ENCODE data around the gene TPRN. TPM values are rescaled to one million over a fixed set of nuclear protein-coding genes. Genes with fewer than 3 reads are reported as not detected.

TPRN gene
- total RNA-seq, 1 experiment from 2014 or later: 14.8 TPM

DNA sequence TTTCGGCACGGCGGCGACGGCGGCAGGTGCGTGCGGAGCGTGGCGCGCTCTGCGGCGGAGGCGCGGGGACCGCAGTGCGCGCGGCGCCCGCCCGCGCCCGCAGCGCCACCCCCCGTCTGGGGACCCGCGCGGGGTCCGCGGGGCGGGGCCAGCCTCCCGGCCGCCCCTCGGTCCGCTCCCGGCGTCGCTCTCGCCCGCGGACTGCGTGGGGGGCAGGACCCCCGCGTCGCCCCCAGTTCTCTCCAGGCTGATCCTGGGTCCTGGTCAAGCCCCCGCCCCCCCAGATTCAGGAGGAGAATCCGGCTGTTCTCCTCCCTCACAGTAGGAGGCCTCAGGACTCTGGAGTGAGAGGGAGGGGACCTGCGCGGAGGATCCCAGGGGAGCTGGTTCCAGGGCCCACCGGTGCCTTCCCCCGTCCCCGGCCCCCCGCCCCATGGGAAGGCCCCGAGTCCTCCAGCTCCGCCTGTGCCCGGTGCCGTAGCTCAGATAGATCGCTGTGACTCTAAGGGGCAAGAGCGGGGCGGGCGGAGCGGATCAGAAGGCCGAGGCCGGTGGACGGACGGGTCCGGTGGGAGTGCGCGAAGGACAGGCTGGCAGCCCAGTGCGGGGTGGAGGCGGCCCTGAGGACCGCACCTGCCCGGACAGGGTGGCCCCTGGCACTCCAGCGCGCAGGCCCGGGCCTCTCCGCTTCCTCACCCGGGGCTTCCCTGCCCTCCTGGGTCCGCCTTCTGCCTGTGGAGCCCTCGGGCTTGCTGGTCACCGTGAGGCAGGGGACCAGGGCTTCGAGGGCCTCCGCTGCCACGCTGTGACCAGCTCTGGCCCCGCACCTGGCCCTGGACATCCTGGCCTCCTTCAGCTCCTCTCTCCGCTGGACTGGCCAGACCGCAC is 21.9 kb upstream of the TPRN start, which contains the start of gene RNF208:
Gene RNF208 (minus strand): TSS at position 51 of the 888 bp plus-strand sequence. CDS start 1,028 bp downstream, outside the sequence.
- Histone ChIP-seq H3K27ac (no peak within 1 kb of the TSS), H3K4me3 (peak within 1 kb of the TSS; percentile 72), H3K9me3 (replicated peaks) (no peaks in the 10 kb centered on the region), H3K4me1 (peaks cover 42% of the 10 kb centered on the region), H3K27me3 (no peaks in the 10 kb centered on the region), H3K36me3 (no peaks in the 10 kb centered on the region)
- no peak for DNase-seq

GRCh38 chr9:137221506-137222111 is 21.1 kb upstream of the TPRN start:
- Histone ChIP-seq H3K4me1 (peaks cover 34% of the 10 kb centered on the region), H3K27me3 (no peaks in the 10 kb centered on the region), H3K4me3 (no peak overlapping the region), H3K36me3 (no peaks in the 10 kb centered on the region), H3K9me3 (replicated peaks) (no peaks in the 10 kb centered on the region), H3K27ac (no peak overlapping the region)
- no peak for DNase-seq

DNA sequence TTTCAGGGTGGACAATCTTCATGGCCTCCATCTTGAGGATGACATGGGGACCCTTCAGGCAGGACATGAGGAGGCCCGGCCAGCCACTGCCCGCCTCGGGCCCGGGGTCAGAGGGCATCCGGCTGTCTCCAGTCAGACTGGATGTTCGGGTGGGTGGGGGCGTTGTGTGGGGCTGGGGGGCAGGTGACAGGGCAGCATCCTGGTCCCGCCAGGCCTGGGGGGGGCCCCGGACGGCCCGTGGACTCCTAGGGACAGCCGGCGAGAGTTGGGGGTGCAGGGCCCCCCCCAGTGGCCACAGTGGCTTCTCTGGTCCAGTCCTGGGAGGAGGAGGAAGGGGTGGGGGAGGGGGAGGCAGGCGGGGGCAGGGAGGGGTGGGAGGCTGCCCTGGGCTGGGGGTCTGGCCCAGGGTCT is 20.6 kb upstream of the TPRN start:
- no peaks in the 10 kb centered on the region for H3K27me3 ChIP-seq
- H3K9me3 ChIP-seq (replicated peaks): no peaks in the 10 kb centered on the region
- no peak overlapping the region for H3K27ac ChIP-seq
- no peak for DNase-seq
- no peak overlapping the region for H3K4me3 ChIP-seq
- H3K36me3 ChIP-seq: 0 out of 2 replicates have a peak, but pooled peaks cover 4% of the 10 kb centered on the region
- H3K4me1 ChIP-seq: peaks cover 29% of the 10 kb centered on the region

DNA sequence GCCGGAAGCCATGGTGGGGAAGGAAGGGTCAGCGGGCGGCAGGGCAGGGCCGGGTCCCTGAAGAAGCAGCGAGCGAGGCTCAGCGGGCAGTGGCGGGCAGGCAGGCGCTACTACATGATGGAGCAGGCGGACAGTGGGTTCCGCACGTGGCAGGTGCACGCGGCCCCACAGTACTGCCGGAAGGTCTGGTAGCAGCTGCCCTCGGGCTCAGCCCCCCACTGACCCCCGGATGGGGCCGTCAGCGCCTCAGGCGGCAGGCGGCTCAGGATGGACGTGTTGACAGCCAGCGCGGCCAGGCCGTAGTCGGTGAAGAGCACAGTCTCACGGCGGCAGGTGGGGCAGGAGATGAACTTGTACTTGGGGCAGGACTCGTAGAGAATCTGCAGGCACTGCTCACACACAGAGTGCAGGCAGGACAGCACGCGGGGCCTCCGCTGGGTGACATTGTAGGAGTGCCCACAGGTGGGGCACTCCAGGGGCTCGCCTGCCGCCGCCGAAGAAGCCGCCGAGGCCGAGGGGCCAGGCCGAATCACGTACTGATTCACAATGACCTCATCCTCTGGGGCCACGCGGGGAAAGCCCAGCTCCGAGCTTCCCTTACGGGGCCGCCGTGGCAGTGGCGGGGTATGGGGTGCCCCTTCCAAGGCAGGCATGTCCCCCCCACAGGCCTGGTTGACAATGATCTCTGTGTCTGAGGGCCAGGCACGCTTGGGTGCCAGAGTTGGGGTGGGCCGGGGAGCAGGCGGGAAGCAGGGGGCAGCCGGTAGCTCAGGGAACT is 20.0 kb upstream of the TPRN start:
- no peak overlapping the region for H3K4me3 ChIP-seq
- DNase-seq: peak; percentile 53 to 54
- H3K36me3 ChIP-seq: 0 out of 2 replicates have a peak, but pooled peaks cover 4% of the 10 kb centered on the region
- no peaks in the 10 kb centered on the region for H3K27me3 ChIP-seq
- peaks cover 23% of the 10 kb centered on the region for H3K4me1 ChIP-seq
- H3K27ac ChIP-seq: no peak overlapping the region
- H3K9me3 ChIP-seq (replicated peaks): no peaks in the 10 kb centered on the region

DNA sequence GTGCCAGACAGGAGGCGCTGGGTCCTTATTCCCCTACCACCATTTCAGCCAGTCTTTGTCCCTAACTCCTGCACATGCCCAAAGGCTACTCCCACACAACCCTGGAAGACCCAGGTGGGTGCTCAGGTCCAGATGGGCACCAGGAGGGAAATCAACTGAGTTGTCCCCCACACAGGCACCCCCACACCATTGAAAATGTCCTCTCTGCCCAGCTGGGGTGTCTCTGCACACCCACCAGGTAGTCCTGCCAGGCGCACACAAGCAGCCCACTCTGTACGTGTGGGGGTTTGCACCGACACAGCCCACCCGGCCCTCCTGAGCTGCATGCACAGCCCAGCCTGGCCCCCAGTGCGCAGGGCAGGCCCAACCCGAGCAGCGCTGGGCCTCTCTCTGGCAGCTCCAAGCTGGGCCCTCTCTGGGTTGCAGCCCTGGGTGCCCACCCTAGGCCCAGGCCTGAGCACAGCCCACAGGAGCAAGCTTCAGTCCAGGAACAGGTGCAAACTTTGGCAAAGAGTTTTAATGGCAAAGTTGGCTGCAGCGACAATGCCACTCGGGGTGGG is 19.3 kb upstream of the TPRN start:
- Histone ChIP-seq H3K27me3 (no peaks in the 10 kb centered on the region), H3K9me3 (replicated peaks) (no peaks in the 10 kb centered on the region), H3K36me3 (peaks cover 5% of the 10 kb centered on the region; the same call in 1 of the 2 replicates), H3K4me1 (peaks cover 18% of the 10 kb centered on the region), H3K4me3 (no peak overlapping the region), H3K27ac (no peak overlapping the region)
- no peak for DNase-seq

- Histone ChIP-seq H3K36me3 (peaks cover 15% of the 10 kb centered on the region; the same call in 1 of the 2 replicates), H3K4me3 (no peak overlapping the region), H3K4me1 (peaks cover 8% of the 10 kb centered on the region; the same call in 1 of the 2 replicates), H3K9me3 (replicated peaks) (no peaks in the 10 kb centered on the region), H3K27ac (no peak overlapping the region), H3K27me3 (no peaks in the 10 kb centered on the region)
- DNase-seq: no peak
These were observed 18.3 kb upstream of the TPRN start for GRCh38 chr9:137218754-137219271.

- Histone ChIP-seq H3K4me1 (peaks cover 8% of the 10 kb centered on the region; the same call in 1 of the 2 replicates), H3K27ac (no peak overlapping the region)
These were observed 17.7 kb upstream of the TPRN start for GRCh38 chr9:137218212-137218753.

GRCh38 chr9:137217276-137218211 is 17.0 kb upstream of the TPRN start:
- Histone ChIP-seq H3K4me1 (peaks cover 3% of the 10 kb centered on the region; the same call in 1 of the 2 replicates), H3K9me3 (replicated peaks) (no peaks in the 10 kb centered on the region), H3K36me3 (peaks cover 19% of the 10 kb centered on the region), H3K4me3 (no peak overlapping the region), H3K27me3 (no peaks in the 10 kb centered on the region), H3K27ac (no peak overlapping the region)
- no peak for DNase-seq

More at GRCh38 chr9:137218212-137218753, 17.7 kb upstream of the TPRN start:
- H3K27me3 ChIP-seq: no peaks in the 10 kb centered on the region
- peaks cover 15% of the 10 kb centered on the region; the same call in 1 of the 2 replicates for H3K36me3 ChIP-seq
- no peak for DNase-seq
- no peaks in the 10 kb centered on the region for H3K9me3 ChIP-seq (replicated peaks)
- H3K4me3 ChIP-seq: no peak overlapping the region

DNA sequence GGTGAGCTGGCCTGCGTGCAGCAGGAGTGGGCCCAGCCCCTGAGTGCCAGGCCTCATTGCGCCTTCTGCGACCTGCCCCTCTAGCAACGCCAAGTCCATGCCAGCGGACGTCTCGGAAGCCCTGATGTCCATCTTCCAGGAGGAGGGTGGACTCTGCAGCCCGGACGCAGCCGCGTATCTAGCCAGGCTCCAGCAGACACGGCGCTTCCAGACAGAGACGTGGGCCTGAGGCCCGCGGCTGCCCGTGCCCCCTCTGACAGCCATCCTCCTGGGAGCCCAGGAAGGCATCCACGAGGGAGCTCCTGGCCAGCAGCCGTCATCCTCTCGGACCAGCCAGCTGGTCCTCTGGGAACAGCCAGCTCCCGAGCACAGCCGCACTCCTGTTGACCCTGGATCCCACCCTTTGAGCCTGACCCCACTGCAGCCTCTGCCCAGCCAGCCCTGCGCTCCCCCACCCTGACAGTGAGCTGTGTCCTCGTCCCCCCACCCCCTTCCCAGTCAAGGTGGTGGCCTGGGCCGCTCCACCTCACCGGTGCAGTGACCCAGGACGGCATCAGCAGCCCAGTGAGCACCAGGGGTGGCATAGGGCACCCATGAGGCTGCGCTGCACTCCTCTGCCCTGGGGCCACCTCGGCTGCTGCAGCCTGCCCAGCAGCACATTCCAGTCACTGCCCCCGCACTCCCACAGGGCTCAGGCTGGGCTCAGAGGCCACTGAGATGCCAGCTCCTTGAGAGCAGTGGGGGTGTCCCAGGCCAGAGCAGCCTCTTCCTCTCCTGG is 15.8 kb upstream of the TPRN start:
- Histone ChIP-seq H3K27me3 (no peaks in the 10 kb centered on the region), H3K9me3 (replicated peaks) (no peaks in the 10 kb centered on the region), H3K36me3 (peaks cover 22% of the 10 kb centered on the region), H3K4me3 (no peak overlapping the region), H3K4me1 (peaks cover 3% of the 10 kb centered on the region; the same call in 1 of the 2 replicates), H3K27ac (no peak overlapping the region)
- no peak for DNase-seq

DNA sequence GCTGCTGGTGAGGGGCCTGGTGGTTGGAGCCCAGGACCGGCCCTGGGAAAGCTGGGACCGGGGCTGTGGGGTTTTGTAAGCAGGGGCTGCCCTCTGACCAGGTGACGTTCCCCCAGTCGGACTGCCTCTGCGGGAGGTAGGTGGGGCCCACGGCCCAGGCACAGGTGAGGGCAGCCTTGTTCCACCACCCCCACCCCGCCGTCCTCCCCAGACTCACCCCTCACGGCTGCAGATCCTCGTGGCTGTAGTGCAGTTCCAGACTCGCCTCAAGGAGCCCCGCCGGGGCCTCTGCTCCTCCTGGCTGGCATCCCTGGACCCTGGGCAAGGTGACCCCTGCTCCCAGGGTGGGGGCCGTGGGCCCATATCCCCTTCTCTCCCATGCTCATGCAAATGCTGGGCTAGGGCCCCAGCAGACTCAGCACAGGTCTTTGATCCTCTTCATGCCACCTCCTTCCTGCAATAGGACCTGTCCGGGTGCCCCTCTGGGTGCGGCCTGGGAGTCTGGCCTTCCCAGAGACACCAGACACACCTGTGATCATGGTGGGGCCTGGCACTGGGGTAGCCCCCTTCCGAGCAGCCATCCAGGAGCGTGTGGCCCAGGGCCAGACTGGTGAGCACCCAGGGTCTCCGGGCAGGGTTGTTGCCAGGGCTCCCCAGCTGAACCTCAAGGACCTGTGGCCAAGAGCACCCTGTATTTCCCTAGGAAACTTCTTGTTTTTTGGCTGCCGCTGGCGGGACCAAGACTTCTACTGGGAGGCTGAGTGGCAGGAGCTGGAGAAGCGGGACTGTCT is 14.8 kb upstream of the TPRN start:
- H3K4me3 ChIP-seq: no peak overlapping the region
- peaks cover 22% of the 10 kb centered on the region for H3K36me3 ChIP-seq
- no peak overlapping the region for H3K27ac ChIP-seq
- no peak for DNase-seq
- H3K4me1 ChIP-seq: no peaks in the 10 kb centered on the region
- no peaks in the 10 kb centered on the region for H3K27me3 ChIP-seq
- H3K9me3 ChIP-seq (replicated peaks): no peaks in the 10 kb centered on the region

GRCh38 chr9:137214620-137215019 is 14.1 kb upstream of the TPRN start:
- H3K9me3 ChIP-seq (replicated peaks): no peaks in the 10 kb centered on the region
- peaks cover 22% of the 10 kb centered on the region for H3K36me3 ChIP-seq
- no peaks in the 10 kb centered on the region for H3K4me1 ChIP-seq
- no peaks in the 10 kb centered on the region for H3K27me3 ChIP-seq
- no peak overlapping the region for H3K27ac ChIP-seq
- H3K4me3 ChIP-seq: no peak overlapping the region
- DNase-seq: no peak

Data from SJCRH30 (cell line).